K562 (cell line): ENCODE results near the gene JPH2. TPM values are rescaled to one million over a fixed set of nuclear protein-coding genes. Genes with fewer than 3 reads are reported as not detected.

ENCODE experiments used
- ATAC-seq: fragments of 200-7000 bp; cut with Tn5 transposase; 3 replicates; pipeline ENCODE4 v1.9.1; 2020; ENCODE audit warnings: moderate library complexity
- BruUV-seq: library from RNA; stranded (reverse); fragments of 400-500 nt; replicated peaks from 2 replicates; lab custom pipeline; 2021; lab: Mats Ljungman, UMichigan
- CTCF ChIA-PET: fragments of 300-600 bp; formaldehyde crosslinking; extraction: SDS; loops from one replicate; lab custom pipeline; 2021; ENCODE audit warnings: low intra/inter-chr PET ratio; lab: Yijun Ruan, JAX
- POLR2A ChIA-PET: fragments of 300-600, 350-650 bp; sonication (Branson Sonifier 250); formaldehyde crosslinking; extraction: SDS; loops from one replicate; lab custom pipeline; 2021; ENCODE audit warnings: antibody characterized with exemption, inconsistent platforms; lab: Yijun Ruan, JAX
- DNase-seq, 4 experiments: peaks; one replicate each; pipeline versions ENCODE4 v3.0.0 to v3.0.0-alpha.2; 2011 to 2018; ENCODE audit warnings: low spot score in 3 of 4, mixed read lengths in 3 of 4; ENCODE audit errors: extremely low read depth in 1 of 4
- FAIRE-seq: peaks from 2 replicates; lab custom pipeline; 2011; peaks lifted over from hg19 to GRCh38; lab: Jason Lieb, UNC
- H2AFZ ChIP-seq: 2 replicates; pipeline ENCODE4 v1.6.0; 2011; ENCODE audit warnings: low read depth, low read length, control low read depth, inconsistent platforms
- H3K27ac ChIP-seq: fragments of 200-600 bp; 3 replicates; pipeline ENCODE4 v1.8.0; 2011; ENCODE audit warnings: low read depth, mild to moderate bottlenecking, control low read depth, inconsistent platforms, low read length, moderate library complexity, mixed read lengths; ENCODE audit errors: extremely low read depth
- H3K27me3 ChIP-seq, 2 experiments: fragments of 300-600 bp in 1 of 2; 2 replicates in 1 of 2; 3 replicates in 1 of 2; pipeline versions ENCODE4 v1.6.0 to v1.8.0; 2011; ENCODE audit warnings: inconsistent platforms in 2 of 2, low read length in 2 of 2, mild to moderate bottlenecking in 1 of 2, mixed read lengths in 1 of 2, moderate library complexity in 1 of 2; ENCODE audit not compliant: control insufficient read depth in 2 of 2, insufficient read depth in 2 of 2
- H3K36me3 ChIP-seq: fragments of 300-600 bp; 3 replicates; pipeline ENCODE4 v1.8.0; 2011; ENCODE audit warnings: mild to moderate bottlenecking, low read length, inconsistent platforms; ENCODE audit not compliant: control insufficient read depth, insufficient read depth
- H3K4me1 ChIP-seq, 2 experiments: fragments of 200-600 bp in 1 of 2; replicated peaks in 1 of 2; 2 replicates in 1 of 2; 3 replicates in 1 of 2; pipeline versions ENCODE4 v1.5.1 to v1.8.0; 2011; ENCODE audit warnings: inconsistent platforms in 2 of 2, low read length in 2 of 2, mild to moderate bottlenecking in 1 of 2, mixed read lengths in 1 of 2, moderate library complexity in 1 of 2; ENCODE audit not compliant: control insufficient read depth in 2 of 2, insufficient read depth in 2 of 2
- H3K4me2 ChIP-seq: 2 replicates; pipeline ENCODE4 v1.6.1; 2011; ENCODE audit warnings: low read length, control low read depth, inconsistent platforms, mixed read lengths; ENCODE audit not compliant: insufficient read depth
- H3K4me3 ChIP-seq: fragments of 200-600 bp; sonication (generic), shearing (Covaris generic); 2 replicates; pipeline ENCODE4 v1.5.1; 2016; ENCODE audit warnings: control low read depth, inconsistent platforms
- H3K79me2 ChIP-seq: fragments of 200-600 bp; 3 replicates; pipeline ENCODE4 v1.8.0; 2011; ENCODE audit warnings: low read length, inconsistent platforms; ENCODE audit not compliant: control insufficient read depth, insufficient read depth
- H3K9ac ChIP-seq, 2 experiments: 2 replicates each; pipeline versions ENCODE4 v1.6.0 to v1.6.1; 2011; ENCODE audit warnings: low read depth in 2 of 2, low read length in 2 of 2, control low read depth in 1 of 2, inconsistent platforms in 1 of 2, mild to moderate bottlenecking in 1 of 2, mixed read lengths in 1 of 2; ENCODE audit not compliant: insufficient read depth in 1 of 2
- H3K9me1 ChIP-seq: one replicate; pipeline ENCODE4 v1.6.0; 2011; ENCODE audit warnings: inconsistent platforms, mild to moderate bottlenecking, low read length, moderate library complexity; ENCODE audit not compliant: control insufficient read depth, insufficient read depth
- H3K9me3 ChIP-seq: replicated peaks from 2 replicates; pipeline ENCODE4 v1.5.1; 2011; ENCODE audit warnings: low read depth, low read length, inconsistent platforms; ENCODE audit not compliant: control insufficient read depth, insufficient read depth
- H4K20me1 ChIP-seq: replicated peaks from 2 replicates; pipeline ENCODE4 v1.6.1; 2011; ENCODE audit warnings: low read length, inconsistent platforms, mixed read lengths; ENCODE audit not compliant: control insufficient read depth, insufficient read depth
- C11orf30 ChIP-seq: fragments of 450-650 bp; IDR thresholded peaks from 2 replicates; pipeline ENCODE4 v1.6.1; 2016; ENCODE audit warnings: low read depth, mild to moderate bottlenecking
- CEBPG ChIP-seq, 3 experiments: fragments of 200-800 bp in 1 of 3; sonication (Bioruptor generic) in 1 of 3; sonication (generic) in 1 of 3; formaldehyde crosslinking in 1 of 3; IDR thresholded peaks in 2 of 3; conservative IDR thresholded peaks in 1 of 3; 2 replicates each; pipeline versions ENCODE4 v1.6.1 to v1.8.0; 2016 to 2022; ENCODE audit warnings: missing compliant biosample characterization in 2 of 3, missing genetic modification characterization in 2 of 3, mild to moderate bottlenecking in 1 of 3, missing genetic modification reagents in 1 of 3
- ETV1 ChIP-seq: fragments of 450-650 bp; conservative IDR thresholded peaks from 2 replicates; pipeline ENCODE4 v1.6.1; 2016; ENCODE audit warnings: missing genetic modification characterization, control low read depth, low read depth, missing compliant biosample characterization
- GABPA ChIP-seq: fragments of 200-800 bp; sonication (Bioruptor generic); conservative IDR thresholded peaks from 2 replicates; pipeline ENCODE4 v1.6.1; 2016; ENCODE audit warnings: low read depth, missing genetic modification characterization, missing compliant biosample characterization
- LARP7 ChIP-seq: fragments of 450-650 bp; IDR thresholded peaks from 2 replicates; pipeline ENCODE4 v1.6.1; 2016
- SIRT6 ChIP-seq: IDR thresholded peaks from one replicate; pipeline ENCODE4 v1.6.1; 2012; ENCODE audit warnings: low read depth, mild to moderate bottlenecking, control low read depth, inconsistent platforms, low read length, moderate library complexity
- STAG1 ChIP-seq: sonication (generic); formaldehyde crosslinking; IDR thresholded peaks from 2 replicates; pipeline ENCODE4 v1.5.0; 2020; ENCODE audit warnings: missing genetic modification reagents, borderline replicate concordance
- ZBTB8A ChIP-seq: fragments of 450-650 bp; IDR thresholded peaks from 2 replicates; pipeline ENCODE4 v1.6.1; 2018; ENCODE audit warnings: mild to moderate bottlenecking, moderate library complexity; ENCODE audit not compliant: partially characterized antibody
- ZNF695 ChIP-seq: fragments of 450-650 bp; formaldehyde crosslinking; IDR thresholded peaks from 2 replicates; pipeline ENCODE4 v1.4.0; 2020; ENCODE audit warnings: mild to moderate bottlenecking, moderate library complexity
- WGBS: fragments of 100-300 bp; shearing (Covaris generic); methylation state at CpG from one replicate; pipeline ENCODE4 v1.1.6; 2016; ENCODE audit warnings: low coverage, mixed read lengths; ENCODE audit not compliant: insufficient coverage; ENCODE audit errors: missing lambda C conversion rate; 5-methylcytosine and 5-hydroxymethylcytosine counted together
- in situ Hi-C: fragments of 300-500 bp; cut with MboI; formaldehyde crosslinking; loops from 4 replicates; pipeline ENCODE4 v1.15.0; 2018; ENCODE audit warnings: inconsistent platforms, mixed read lengths
- intact Hi-C: fragments of 100-400 bp; cut with micrococcal nuclease; formaldehyde crosslinking; loops from 2 replicates; pipeline ENCODE4 v1.14.2; 2022
- polyA plus RNA-seq, 8 experiments: library from polyadenylated mRNA; depleted of rRNA in 4 of 8; stranded (reverse) in 5 of 8; unstranded in 3 of 8; fragments of >200 nt; fragmentation: Nextera tagmentation in 2 of 8; fragmentation: Illumina TruSeq in 1 of 8; extraction: Ambion mirVana in 2 of 8; extraction: Trizol in 1 of 8; gene quantifications; 2 replicates each; pipeline versions ENCODE4 v1.2.1 to v1.2.3, GENCODE V29; 2011 to 2014; ENCODE audit warnings: inconsistent platforms in 1 of 8, missing spikeins in 1 of 8
- total RNA-seq, 7 experiments: library from RNA; depleted of rRNA in 6 of 7; stranded (reverse); fragments of >200 nt in 6 of 7; fragmentation: Illumina TruSeq in 2 of 7; extraction: Trizol in 2 of 7; gene quantifications; 2 replicates each; pipeline versions ENCODE4 v1.2.1 to v1.2.3, GENCODE V29; 2011 to 2021; ENCODE audit warnings: low replicate concordance in 1 of 7
- TF ChIP-seq, protein P1 (sequence below), 2 experiments: fragments of 250-450 bp in 1 of 2; fragments of 450-650 bp in 1 of 2; sonication (Bioruptor Pico) in 1 of 2; IDR thresholded peaks; 2 replicates each; pipeline versions ENCODE4 v1.6.1 to v1.8.0; 2016 to 2021; ENCODE audit warnings: mild to moderate bottlenecking in 2 of 2, moderate library complexity in 2 of 2, missing compliant biosample characterization in 1 of 2, missing genetic modification characterization in 1 of 2
- TF ChIP-seq, protein P2 (sequence below): fragments of 450-650 bp; IDR thresholded peaks from 2 replicates; pipeline ENCODE4 v1.6.1; 2016
- TF ChIP-seq, protein P3 (sequence below), 2 experiments: fragments of 450-650 bp; conservative IDR thresholded peaks; 2 replicates each; pipeline ENCODE4 v1.6.1; 2017; ENCODE audit warnings: mild to moderate bottlenecking in 2 of 2, moderate library complexity in 2 of 2
- TF ChIP-seq, protein P4 (sequence below): sonication (generic); formaldehyde crosslinking; IDR thresholded peaks from 2 replicates; pipeline ENCODE4 v1.8.0; 2022; ENCODE audit warnings: mild to moderate bottlenecking, missing genetic modification reagents
- TF ChIP-seq, protein P5 (sequence below): sonication (generic); formaldehyde crosslinking; IDR thresholded peaks from 2 replicates; pipeline ENCODE4 v1.8.0; 2022; ENCODE audit warnings: mild to moderate bottlenecking, missing genetic modification reagents, borderline replicate concordance

JPH2 gene
- total and polyA plus RNA-seq, 9 of the 15 experiments (the other 6 are each of a cell fraction or from before 2014, with no cell fraction given), result not detected

DNA sequence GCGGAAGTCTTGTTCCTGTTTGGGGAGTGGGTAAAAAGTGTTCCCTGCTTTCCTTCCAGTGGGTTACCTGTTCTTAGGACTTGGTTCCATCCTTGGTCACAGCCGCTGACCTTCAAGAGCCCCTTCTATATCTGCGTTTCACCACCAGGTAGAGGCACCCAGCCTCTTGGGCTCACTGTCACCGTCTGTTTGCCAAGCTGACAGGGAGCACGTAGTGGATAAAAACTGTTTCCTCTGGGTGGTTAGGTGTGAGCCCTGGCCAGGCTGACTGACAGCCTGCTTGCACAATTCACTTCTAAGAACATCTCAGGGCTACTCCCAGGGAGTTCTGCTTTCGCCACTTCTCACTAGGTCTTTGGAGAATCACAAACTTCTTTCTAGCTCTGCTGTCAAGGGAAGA lies 1.8 kb upstream of the JPH2 start:
- WGBS, result 3% methylated on average over 6 of the region's 6 CpGs
- DNase-seq (no peak), ATAC-seq (no peak; the same call in 2 of the 3 replicates), FAIRE-seq (no peak)
- no peak overlapping the region for H2AFZ ChIP-seq
- H3K9me3 ChIP-seq, result no peaks in the 10 kb centered on the region
- no peaks in the 10 kb centered on the region for H3K36me3 ChIP-seq
- no peak overlapping the region for H3K27ac ChIP-seq
- H4K20me1 ChIP-seq, result no peaks in the 10 kb centered on the region; the same call in 1 of the 2 replicates
- H3K4me1 ChIP-seq, result peaks cover 0 to 4% of the 10 kb centered on the region in 2 experiments; a peak in 1 of 5 replicates
- in situ Hi-C loops (loop anchor here (5.0 kb wide), 1 partner anchor 71 kb away; no protein-coding TSS in a partner anchor), intact Hi-C loops (no loop called here)
- no peak overlapping the region for H3K4me3 ChIP-seq
- POLR2A ChIA-PET, result interaction anchor here (0.8 to 1.7 kb wide), 4 partner anchors 8 to 72 kb away, joined by 4 to 7 read pairs (median 4); no protein-coding TSS in a partner anchor
- peaks cover 20 to 46% of the 10 kb centered on the region in 2 experiments; a peak in 4 of 5 replicates for H3K27me3 ChIP-seq
- H3K4me2 ChIP-seq, result no peak overlapping the region
- H3K9ac ChIP-seq, result no peak overlapping the region
- H3K9me1 ChIP-seq, result no peaks in the 10 kb centered on the region
- no TSS peak for BruUV-seq
- CTCF ChIA-PET, result interaction anchor here (3.5 kb wide), 1 partner anchor 72 kb away, joined by 38 read pairs; no protein-coding TSS in a partner anchor
- no peaks in the 10 kb centered on the region for H3K79me2 ChIP-seq
- TF ChIP-seq C11orf30 (no peak), CEBPG (CRISPR knock-in tag; IDR thresholded peaks at IDR 0.05) (no peak), CEBPG (tag; conservative IDR thresholded peaks at IDR 0.05 in 1 of 2, IDR thresholded peaks at IDR 0.05 in 1 of 2) (peak in 1 of 2 experiments; percentile 36; a peak in 1 of 4 replicates), GABPA (tag) (no peak), SIRT6 (no peak), LARP7 (no peak), STAG1 (no peak), ZBTB8A (no peak), ZNF695 (CRISPR knock-in tag) (no peak), ETV1 (tag) (no peak)
- TF ChIP-seq, protein P1, sequence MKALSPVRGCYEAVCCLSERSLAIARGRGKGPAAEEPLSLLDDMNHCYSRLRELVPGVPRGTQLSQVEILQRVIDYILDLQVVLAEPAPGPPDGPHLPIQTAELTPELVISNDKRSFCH (CRISPR knock-in tag; IDR thresholded peaks at IDR 0.05), result no peak
- TF ChIP-seq, protein P1 (tag; IDR thresholded peaks at IDR 0.05), result no peak
- TF ChIP-seq, protein P2, sequence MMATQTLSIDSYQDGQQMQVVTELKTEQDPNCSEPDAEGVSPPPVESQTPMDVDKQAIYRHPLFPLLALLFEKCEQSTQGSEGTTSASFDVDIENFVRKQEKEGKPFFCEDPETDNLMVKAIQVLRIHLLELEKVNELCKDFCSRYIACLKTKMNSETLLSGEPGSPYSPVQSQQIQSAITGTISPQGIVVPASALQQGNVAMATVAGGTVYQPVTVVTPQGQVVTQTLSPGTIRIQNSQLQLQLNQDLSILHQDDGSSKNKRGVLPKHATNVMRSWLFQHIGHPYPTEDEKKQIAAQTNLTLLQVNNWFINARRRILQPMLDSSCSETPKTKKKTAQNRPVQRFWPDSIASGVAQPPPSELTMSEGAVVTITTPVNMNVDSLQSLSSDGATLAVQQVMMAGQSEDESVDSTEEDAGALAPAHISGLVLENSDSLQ, result peak; percentile 69
- TF ChIP-seq, protein P3, sequence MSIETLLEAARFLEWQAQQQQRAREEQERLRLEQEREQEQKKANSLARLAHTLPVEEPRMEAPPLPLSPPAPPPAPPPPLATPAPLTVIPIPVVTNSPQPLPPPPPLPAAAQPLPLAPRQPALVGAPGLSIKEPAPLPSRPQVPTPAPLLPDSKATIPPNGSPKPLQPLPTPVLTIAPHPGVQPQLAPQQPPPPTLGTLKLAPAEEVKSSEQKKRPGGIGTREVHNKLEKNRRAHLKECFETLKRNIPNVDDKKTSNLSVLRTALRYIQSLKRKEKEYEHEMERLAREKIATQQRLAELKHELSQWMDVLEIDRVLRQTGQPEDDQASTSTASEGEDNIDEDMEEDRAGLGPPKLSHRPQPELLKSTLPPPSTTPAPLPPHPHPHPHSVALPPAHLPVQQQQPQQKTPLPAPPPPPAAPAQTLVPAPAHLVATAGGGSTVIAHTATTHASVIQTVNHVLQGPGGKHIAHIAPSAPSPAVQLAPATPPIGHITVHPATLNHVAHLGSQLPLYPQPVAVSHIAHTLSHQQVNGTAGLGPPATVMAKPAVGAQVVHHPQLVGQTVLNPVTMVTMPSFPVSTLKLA (conservative IDR thresholded peaks at IDR 0.05), result no peak
- TF ChIP-seq, protein P4, sequence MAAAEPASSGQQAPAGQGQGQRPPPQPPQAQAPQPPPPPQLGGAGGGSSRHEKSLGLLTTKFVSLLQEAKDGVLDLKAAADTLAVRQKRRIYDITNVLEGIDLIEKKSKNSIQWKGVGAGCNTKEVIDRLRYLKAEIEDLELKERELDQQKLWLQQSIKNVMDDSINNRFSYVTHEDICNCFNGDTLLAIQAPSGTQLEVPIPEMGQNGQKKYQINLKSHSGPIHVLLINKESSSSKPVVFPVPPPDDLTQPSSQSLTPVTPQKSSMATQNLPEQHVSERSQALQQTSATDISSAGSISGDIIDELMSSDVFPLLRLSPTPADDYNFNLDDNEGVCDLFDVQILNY (CRISPR knock-in tag), result no peak
- TF ChIP-seq, protein P5, sequence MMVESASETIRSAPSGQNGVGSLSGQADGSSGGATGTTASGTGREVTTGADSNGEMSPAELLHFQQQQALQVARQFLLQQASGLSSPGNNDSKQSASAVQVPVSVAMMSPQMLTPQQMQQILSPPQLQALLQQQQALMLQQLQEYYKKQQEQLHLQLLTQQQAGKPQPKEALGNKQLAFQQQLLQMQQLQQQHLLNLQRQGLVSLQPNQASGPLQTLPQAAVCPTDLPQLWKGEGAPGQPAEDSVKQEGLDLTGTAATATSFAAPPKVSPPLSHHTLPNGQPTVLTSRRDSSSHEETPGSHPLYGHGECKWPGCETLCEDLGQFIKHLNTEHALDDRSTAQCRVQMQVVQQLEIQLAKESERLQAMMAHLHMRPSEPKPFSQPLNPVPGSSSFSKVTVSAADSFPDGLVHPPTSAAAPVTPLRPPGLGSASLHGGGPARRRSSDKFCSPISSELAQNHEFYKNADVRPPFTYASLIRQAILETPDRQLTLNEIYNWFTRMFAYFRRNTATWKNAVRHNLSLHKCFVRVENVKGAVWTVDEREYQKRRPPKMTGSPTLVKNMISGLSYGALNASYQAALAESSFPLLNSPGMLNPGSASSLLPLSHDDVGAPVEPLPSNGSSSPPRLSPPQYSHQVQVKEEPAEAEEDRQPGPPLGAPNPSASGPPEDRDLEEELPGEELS (CRISPR knock-in tag), result no peak
